Endothelial cell (in vitro differentiated cells): ENCODE measurements around the gene ADARB2. TPM values are rescaled to one million over a fixed set of nuclear protein-coding genes. Genes with fewer than 3 reads are reported as not detected.
"Not testable (repeated sequence)": the region's sequence is repeated elsewhere in the genome, so short reads cannot be mapped to it uniquely, and the experiment has no call there.

Experiments used
- DNase-seq: peaks from one replicate; pipeline ENCODE4 v3.0.0; 2021; ENCODE audit warnings: low spot score
- H3K27ac Mint-ChIP-seq: one replicate; pipeline ENCODE4 v1.8.0; 2021; ENCODE audit warnings: mixed read lengths, inconsistent platforms; ENCODE audit not compliant: unreplicated experiment
- H3K27me3 Mint-ChIP-seq: one replicate; pipeline ENCODE4 v1.8.0; 2021; ENCODE audit warnings: mild to moderate bottlenecking, moderate library complexity, mixed read lengths, inconsistent platforms; ENCODE audit not compliant: unreplicated experiment
- H3K36me3 Mint-ChIP-seq: one replicate; pipeline ENCODE4 v1.8.0; 2021; ENCODE audit warnings: mild to moderate bottlenecking, low read depth, mixed read lengths, inconsistent platforms; ENCODE audit not compliant: unreplicated experiment
- H3K4me1 Mint-ChIP-seq: one replicate; pipeline ENCODE4 v1.8.0; 2021; ENCODE audit warnings: mild to moderate bottlenecking, mixed read lengths, inconsistent platforms; ENCODE audit not compliant: unreplicated experiment
- H3K4me3 Mint-ChIP-seq: one replicate; pipeline ENCODE4 v1.8.0; 2021; ENCODE audit warnings: mild to moderate bottlenecking, mixed read lengths, inconsistent platforms; ENCODE audit not compliant: unreplicated experiment
- H3K9me3 Mint-ChIP-seq: one replicate; pipeline ENCODE4 v1.8.0; 2021; ENCODE audit warnings: mixed read lengths, inconsistent platforms; ENCODE audit not compliant: unreplicated experiment
- CTCF ChIP-seq: fragments of 200-600 bp; sonication (generic); IDR thresholded peaks from one replicate; pipeline ENCODE4 v1.5.0; 2021; ENCODE audit warnings: antibody characterized with exemption; ENCODE audit not compliant: unreplicated experiment
- total RNA-seq: library from RNA; stranded (reverse); fragmentation: NEBNext Ultra II Directional; extraction: Animal tissue kit (Norgen Biotek cat#: 25700); gene quantifications from one replicate; pipeline ENCODE4 v1.2.1, GENCODE V29; 2021; ENCODE audit not compliant: unreplicated experiment

ADARB2 gene
- total RNA-seq, 1 donor from 2014 or later = 54.9 TPM

- Mint-ChIP-seq H3K36me3 (peaks cover 5% of the 10 kb centered on the region), H3K9me3 (no peaks in the 10 kb centered on the region), H3K4me1 (peaks cover 5% of the 10 kb centered on the region), H3K27me3 (peaks cover 4% of the 10 kb centered on the region), H3K27ac (no peak overlapping the region), H3K4me3 (no peak overlapping the region)
- TF ChIP-seq CTCF = no peak
- no peak for DNase-seq
Observed at GRCh38 chr10:1465993-1466764, 271.1 kb downstream of the ADARB2 start.

- Mint-ChIP-seq H3K27ac (no peak overlapping the region), H3K4me1 (peaks cover 5% of the 10 kb centered on the region), H3K27me3 (peaks cover 4% of the 10 kb centered on the region), H3K9me3 (no peaks in the 10 kb centered on the region), H3K36me3 (peaks cover 5% of the 10 kb centered on the region), H3K4me3 (no peak overlapping the region)
- no peak for DNase-seq
- no peak for TF ChIP-seq CTCF
Observed at GRCh38 chr10:1465418-1465911, 271.9 kb downstream of the ADARB2 start.

GRCh38 chr10:1464881-1465417, 272.4 kb downstream of the ADARB2 start:
- no peak for DNase-seq
- Mint-ChIP-seq H3K4me3 (no peak overlapping the region), H3K36me3 (peaks cover 5% of the 10 kb centered on the region), H3K27ac (no peak overlapping the region), H3K9me3 (no peaks in the 10 kb centered on the region), H3K4me1 (peaks cover 5% of the 10 kb centered on the region), H3K27me3 (peaks cover 4% of the 10 kb centered on the region)
- no peak for TF ChIP-seq CTCF

- not testable (repeated sequence) for H3K4me1 Mint-ChIP-seq, H3K4me3 Mint-ChIP-seq, DNase-seq, H3K9me3 Mint-ChIP-seq, H3K36me3 Mint-ChIP-seq, H3K27me3 Mint-ChIP-seq
- H3K27ac Mint-ChIP-seq = peak overlapping the region; percentile 48
Observed at GRCh38 chr10:1463971-1464370, 273.4 kb downstream of the ADARB2 start.

GRCh38 chr10:1462994-1463633, 274.2 kb downstream of the ADARB2 start:
- Mint-ChIP-seq H3K27me3 (peaks cover 4% of the 10 kb centered on the region), H3K27ac (no peak overlapping the region), H3K4me3 (no peak overlapping the region), H3K4me1 (peaks cover 5% of the 10 kb centered on the region), H3K36me3 (peaks cover 5% of the 10 kb centered on the region), H3K9me3 (no peaks in the 10 kb centered on the region)
- no peak for DNase-seq
- no peak for TF ChIP-seq CTCF
